Measurements from ENCODE around the gene PI4KB. TPM values are rescaled to one million over a fixed set of nuclear protein-coding genes. Genes with fewer than 3 reads are reported as not detected.

The PI4KB gene
- polyA plus RNA-seq, 1 donor from 2014 or later, result 22.8 TPM

DNA sequence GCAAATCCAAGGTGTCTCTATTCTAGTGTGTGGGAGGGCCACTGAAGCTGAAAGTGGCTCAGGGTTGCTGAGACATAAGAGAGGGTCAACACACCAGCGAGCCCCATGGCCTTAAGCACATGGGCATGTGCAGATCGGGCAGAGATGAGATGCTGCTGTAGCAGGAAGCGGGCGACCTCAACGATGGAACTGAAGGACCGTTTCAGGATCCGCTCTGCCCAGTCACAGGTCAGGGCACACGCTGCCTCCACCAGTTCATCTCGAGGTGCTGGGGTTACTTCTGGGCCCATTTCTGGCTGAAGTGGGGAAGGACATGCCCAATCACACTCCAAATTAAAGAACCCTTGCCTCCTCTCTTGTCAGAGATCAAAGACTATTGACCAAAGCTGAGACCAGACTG lies 16.4 kb upstream of the PI4KB start:
- H4K20me1 ChIP-seq (ENCODE audit: insufficient read depth), result no peaks in the 10 kb centered on the region
- no peak overlapping the region for H3K4me3 ChIP-seq (ENCODE audit: low read length)
- no peaks in the 10 kb centered on the region for H3F3A ChIP-seq (ENCODE audit: insufficient read depth, low read length, poor library complexity, severe bottlenecking)
- H3K9me3 ChIP-seq (ENCODE audit: low read length), result no peaks in the 10 kb centered on the region
- TF ChIP-seq, protein P1, sequence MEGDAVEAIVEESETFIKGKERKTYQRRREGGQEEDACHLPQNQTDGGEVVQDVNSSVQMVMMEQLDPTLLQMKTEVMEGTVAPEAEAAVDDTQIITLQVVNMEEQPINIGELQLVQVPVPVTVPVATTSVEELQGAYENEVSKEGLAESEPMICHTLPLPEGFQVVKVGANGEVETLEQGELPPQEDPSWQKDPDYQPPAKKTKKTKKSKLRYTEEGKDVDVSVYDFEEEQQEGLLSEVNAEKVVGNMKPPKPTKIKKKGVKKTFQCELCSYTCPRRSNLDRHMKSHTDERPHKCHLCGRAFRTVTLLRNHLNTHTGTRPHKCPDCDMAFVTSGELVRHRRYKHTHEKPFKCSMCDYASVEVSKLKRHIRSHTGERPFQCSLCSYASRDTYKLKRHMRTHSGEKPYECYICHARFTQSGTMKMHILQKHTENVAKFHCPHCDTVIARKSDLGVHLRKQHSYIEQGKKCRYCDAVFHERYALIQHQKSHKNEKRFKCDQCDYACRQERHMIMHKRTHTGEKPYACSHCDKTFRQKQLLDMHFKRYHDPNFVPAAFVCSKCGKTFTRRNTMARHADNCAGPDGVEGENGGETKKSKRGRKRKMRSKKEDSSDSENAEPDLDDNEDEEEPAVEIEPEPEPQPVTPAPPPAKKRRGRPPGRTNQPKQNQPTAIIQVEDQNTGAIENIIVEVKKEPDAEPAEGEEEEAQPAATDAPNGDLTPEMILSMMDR (IDR thresholded peaks at IDR 0.05; ENCODE audit: poor library complexity, severe bottlenecking), result no peak
- no peak for TF ChIP-seq TAF1 (IDR thresholded peaks at IDR 0.05; ENCODE audit: low read depth)
- TF ChIP-seq RAD21 (conservative IDR thresholded peaks at IDR 0.05), result no peak
- TF ChIP-seq EZH2 (IDR thresholded peaks at IDR 0.05; ENCODE audit: borderline replicate concordance, insufficient read depth, low read length, poor library complexity, severe bottlenecking), result no peak
- no peak for TF ChIP-seq MXI1 (conservative IDR thresholded peaks at IDR 0.05; ENCODE audit: poor library complexity, severe bottlenecking)
- TF ChIP-seq POLR2AphosphoS5 (IDR thresholded peaks at IDR 0.05), result no peak
- TF ChIP-seq EP300 (conservative IDR thresholded peaks at IDR 0.05; ENCODE audit: poor library complexity, severe bottlenecking), result no peak
- TF ChIP-seq, protein P2, sequence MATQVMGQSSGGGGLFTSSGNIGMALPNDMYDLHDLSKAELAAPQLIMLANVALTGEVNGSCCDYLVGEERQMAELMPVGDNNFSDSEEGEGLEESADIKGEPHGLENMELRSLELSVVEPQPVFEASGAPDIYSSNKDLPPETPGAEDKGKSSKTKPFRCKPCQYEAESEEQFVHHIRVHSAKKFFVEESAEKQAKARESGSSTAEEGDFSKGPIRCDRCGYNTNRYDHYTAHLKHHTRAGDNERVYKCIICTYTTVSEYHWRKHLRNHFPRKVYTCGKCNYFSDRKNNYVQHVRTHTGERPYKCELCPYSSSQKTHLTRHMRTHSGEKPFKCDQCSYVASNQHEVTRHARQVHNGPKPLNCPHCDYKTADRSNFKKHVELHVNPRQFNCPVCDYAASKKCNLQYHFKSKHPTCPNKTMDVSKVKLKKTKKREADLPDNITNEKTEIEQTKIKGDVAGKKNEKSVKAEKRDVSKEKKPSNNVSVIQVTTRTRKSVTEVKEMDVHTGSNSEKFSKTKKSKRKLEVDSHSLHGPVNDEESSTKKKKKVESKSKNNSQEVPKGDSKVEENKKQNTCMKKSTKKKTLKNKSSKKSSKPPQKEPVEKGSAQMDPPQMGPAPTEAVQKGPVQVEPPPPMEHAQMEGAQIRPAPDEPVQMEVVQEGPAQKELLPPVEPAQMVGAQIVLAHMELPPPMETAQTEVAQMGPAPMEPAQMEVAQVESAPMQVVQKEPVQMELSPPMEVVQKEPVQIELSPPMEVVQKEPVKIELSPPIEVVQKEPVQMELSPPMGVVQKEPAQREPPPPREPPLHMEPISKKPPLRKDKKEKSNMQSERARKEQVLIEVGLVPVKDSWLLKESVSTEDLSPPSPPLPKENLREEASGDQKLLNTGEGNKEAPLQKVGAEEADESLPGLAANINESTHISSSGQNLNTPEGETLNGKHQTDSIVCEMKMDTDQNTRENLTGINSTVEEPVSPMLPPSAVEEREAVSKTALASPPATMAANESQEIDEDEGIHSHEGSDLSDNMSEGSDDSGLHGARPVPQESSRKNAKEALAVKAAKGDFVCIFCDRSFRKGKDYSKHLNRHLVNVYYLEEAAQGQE (IDR thresholded peaks at IDR 0.05; ENCODE audit: borderline replicate concordance), result no peak
- TF ChIP-seq SMC3 (conservative IDR thresholded peaks at IDR 0.05; ENCODE audit: poor library complexity), result no peak
- H3K9me2 ChIP-seq (ENCODE audit: insufficient read depth, low read length), result no peaks in the 10 kb centered on the region
- H3K36me3 ChIP-seq (ENCODE audit: insufficient read depth, low read length), result no peaks in the 10 kb centered on the region
- H3K9ac ChIP-seq (ENCODE audit: low read length), result no peak overlapping the region
- peaks cover 12% of the 10 kb centered on the region for H3K79me2 ChIP-seq (replicated peaks; ENCODE audit: insufficient read depth, low read length)
- H3K27ac ChIP-seq (ENCODE audit: low read length), result no peak overlapping the region
- no peak overlapping the region for H2AFZ ChIP-seq (ENCODE audit: low read depth, low read length)
- no peak overlapping the region for H3K4me2 ChIP-seq (ENCODE audit: low read length)
- no peaks in the 10 kb centered on the region for H3K27me3 ChIP-seq (ENCODE audit: insufficient read depth, low read depth, low read length)

DNA sequence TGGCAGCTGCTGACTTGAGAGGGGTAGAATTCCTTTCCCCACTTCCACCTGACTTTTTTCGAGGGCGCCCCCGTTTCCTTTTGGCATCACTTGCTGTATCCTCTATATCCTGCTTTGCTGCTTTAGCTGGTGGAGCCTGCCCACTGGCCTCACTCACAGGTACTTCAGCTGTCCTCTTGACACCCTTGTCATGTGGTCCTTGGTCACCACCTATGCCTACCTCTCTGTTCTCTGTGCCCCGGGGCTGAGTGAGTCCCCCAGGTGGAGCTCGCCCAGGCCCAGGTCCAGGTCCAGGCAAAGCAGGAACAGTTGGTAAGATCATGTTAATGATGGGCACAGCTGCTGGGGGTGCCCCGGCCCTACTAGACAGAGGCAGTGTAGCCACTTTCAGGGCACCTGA lies 15.4 kb upstream of the PI4KB start:
- Histone ChIP-seq H2AFZ (ENCODE audit: low read depth, low read length) (no peak overlapping the region), H3K9ac (ENCODE audit: low read length) (no peak overlapping the region), H3K4me2 (ENCODE audit: low read length) (no peak overlapping the region), H3K36me3 (ENCODE audit: insufficient read depth, low read length) (no peaks in the 10 kb centered on the region), H3K79me2 (replicated peaks; ENCODE audit: insufficient read depth, low read length) (peaks cover 12% of the 10 kb centered on the region), H3F3A (ENCODE audit: insufficient read depth, low read length, poor library complexity, severe bottlenecking) (no peaks in the 10 kb centered on the region), H3K9me3 (ENCODE audit: low read length) (no peaks in the 10 kb centered on the region), H3K27ac (ENCODE audit: low read length) (no peak overlapping the region), H3K9me2 (ENCODE audit: insufficient read depth, low read length) (no peaks in the 10 kb centered on the region), H4K20me1 (ENCODE audit: insufficient read depth) (no peaks in the 10 kb centered on the region), H3K4me3 (ENCODE audit: low read length) (no peak overlapping the region), H3K27me3 (ENCODE audit: insufficient read depth, low read depth, low read length) (no peaks in the 10 kb centered on the region)
- TF ChIP-seq EZH2 (IDR thresholded peaks at IDR 0.05; ENCODE audit: borderline replicate concordance, insufficient read depth, low read length, poor library complexity, severe bottlenecking), result no peak
- TF ChIP-seq EP300 (conservative IDR thresholded peaks at IDR 0.05; ENCODE audit: poor library complexity, severe bottlenecking), result no peak
- TF ChIP-seq RAD21 (conservative IDR thresholded peaks at IDR 0.05), result no peak
- TF ChIP-seq TAF1 (IDR thresholded peaks at IDR 0.05; ENCODE audit: low read depth), result no peak
- TF ChIP-seq POLR2AphosphoS5 (IDR thresholded peaks at IDR 0.05), result no peak
- TF ChIP-seq, protein P2 (IDR thresholded peaks at IDR 0.05; ENCODE audit: borderline replicate concordance), result no peak
- TF ChIP-seq, protein P1 (IDR thresholded peaks at IDR 0.05; ENCODE audit: poor library complexity, severe bottlenecking), result no peak
- no peak for TF ChIP-seq MXI1 (conservative IDR thresholded peaks at IDR 0.05; ENCODE audit: poor library complexity, severe bottlenecking)
- TF ChIP-seq SMC3 (conservative IDR thresholded peaks at IDR 0.05; ENCODE audit: poor library complexity), result no peak

Measured in neural cell (in vitro differentiated cells).